ENCODE results near the gene PACS1.

The PACS1 gene

GRCh38 chr11:66230156-66230555 is 160.1 kb downstream of the PACS1 start:
- Histone ChIP-seq H3K4me3 (ENCODE audit: low read depth in 1 of 2, low read length in 1 of 2) (no peak overlapping the region), H3K27me3 (no peaks in the 10 kb centered on the region), H3K36me3 (peaks cover 95% of the 10 kb centered on the region), H3K4me1 (ENCODE audit: control insufficient read depth in 1 of 2, insufficient read depth in 1 of 2, low read depth in 1 of 2, low read length in 1 of 2) (no peaks in the 10 kb centered on the region), H3K27ac (no peak overlapping the region), H3K9me3 (peaks cover 8% of the 10 kb centered on the region)
- TF ChIP-seq CTCF (IDR thresholded peaks at IDR 0.05), result no peak

- Histone ChIP-seq H3K27me3 (no peaks in the 10 kb centered on the region), H3K27ac (no peak overlapping the region), H3K4me1 (ENCODE audit: control insufficient read depth in 1 of 2, insufficient read depth in 1 of 2, low read depth in 1 of 2, low read length in 1 of 2) (no peaks in the 10 kb centered on the region), H3K9me3 (peaks cover 8% of the 10 kb centered on the region), H3K4me3 (ENCODE audit: low read depth in 1 of 2, low read length in 1 of 2) (no peak overlapping the region), H3K36me3 (peaks cover 95% of the 10 kb centered on the region)
- no peak for TF ChIP-seq CTCF (IDR thresholded peaks at IDR 0.05)
Measured at GRCh38 chr11:66230978-66231377, 160.9 kb downstream of the PACS1 start.

GRCh38 chr11:66231561-66231960 is 161.5 kb downstream of the PACS1 start:
- Histone ChIP-seq H3K27ac (no peak overlapping the region), H3K4me1 (ENCODE audit: control insufficient read depth in 1 of 2, insufficient read depth in 1 of 2, low read depth in 1 of 2, low read length in 1 of 2) (no peaks in the 10 kb centered on the region), H3K27me3 (no peaks in the 10 kb centered on the region), H3K36me3 (peaks cover 95% of the 10 kb centered on the region), H3K9me3 (peaks cover 8% of the 10 kb centered on the region), H3K4me3 (ENCODE audit: low read depth in 1 of 2, low read length in 1 of 2) (no peak overlapping the region)
- TF ChIP-seq CTCF (IDR thresholded peaks at IDR 0.05), result no peak

GRCh38 chr11:66232769-66233168 is 162.7 kb downstream of the PACS1 start:
- H3K9me3 ChIP-seq, result peaks cover 8% of the 10 kb centered on the region
- peaks cover 95% of the 10 kb centered on the region for H3K36me3 ChIP-seq
- H3K4me1 ChIP-seq (ENCODE audit: control insufficient read depth in 1 of 2, insufficient read depth in 1 of 2, low read depth in 1 of 2, low read length in 1 of 2), result no peaks in the 10 kb centered on the region
- H3K27me3 ChIP-seq, result no peaks in the 10 kb centered on the region
- no peak overlapping the region for H3K4me3 ChIP-seq (ENCODE audit: low read depth in 1 of 2, low read length in 1 of 2)
- no peak overlapping the region for H3K27ac ChIP-seq
- no peak for TF ChIP-seq CTCF (IDR thresholded peaks at IDR 0.05)

- Histone ChIP-seq H3K4me1 (ENCODE audit: control insufficient read depth in 1 of 2, insufficient read depth in 1 of 2, low read depth in 1 of 2, low read length in 1 of 2) (no peaks in the 10 kb centered on the region), H3K4me3 (ENCODE audit: low read depth in 1 of 2, low read length in 1 of 2) (no peak overlapping the region), H3K27me3 (no peaks in the 10 kb centered on the region), H3K9me3 (peaks cover 8% of the 10 kb centered on the region), H3K27ac (no peak overlapping the region), H3K36me3 (peaks cover 95% of the 10 kb centered on the region)
- TF ChIP-seq CTCF (IDR thresholded peaks at IDR 0.05), result no peak
Measured at GRCh38 chr11:66233301-66233700, 163.2 kb downstream of the PACS1 start.

- Histone ChIP-seq H3K27ac (no peak overlapping the region), H3K4me3 (ENCODE audit: low read depth in 1 of 2, low read length in 1 of 2) (no peak overlapping the region), H3K4me1 (ENCODE audit: control insufficient read depth in 1 of 2, insufficient read depth in 1 of 2, low read depth in 1 of 2, low read length in 1 of 2) (no peaks in the 10 kb centered on the region), H3K27me3 (no peaks in the 10 kb centered on the region), H3K36me3 (peaks cover 100% of the 10 kb centered on the region), H3K9me3 (peaks cover 8% of the 10 kb centered on the region)
- no peak for TF ChIP-seq CTCF (IDR thresholded peaks at IDR 0.05)
Measured at GRCh38 chr11:66235141-66235540, 165.1 kb downstream of the PACS1 start.

All from neutrophil (primary cell).